C4-2B (cell line): Measurements from ENCODE around the gene TRAPPC10.

Source experiments
- ZFX ChIP-seq: fragments of 450-650 bp; IDR thresholded peaks from 2 replicates; pipeline ENCODE4 v1.6.1; 2017
- TF ChIP-seq, protein P1 (sequence below): fragments of 450-650 bp; conservative IDR thresholded peaks from 2 replicates; pipeline ENCODE4 v1.5.1; 2017; ENCODE audit warnings: mild to moderate bottlenecking

DNA sequence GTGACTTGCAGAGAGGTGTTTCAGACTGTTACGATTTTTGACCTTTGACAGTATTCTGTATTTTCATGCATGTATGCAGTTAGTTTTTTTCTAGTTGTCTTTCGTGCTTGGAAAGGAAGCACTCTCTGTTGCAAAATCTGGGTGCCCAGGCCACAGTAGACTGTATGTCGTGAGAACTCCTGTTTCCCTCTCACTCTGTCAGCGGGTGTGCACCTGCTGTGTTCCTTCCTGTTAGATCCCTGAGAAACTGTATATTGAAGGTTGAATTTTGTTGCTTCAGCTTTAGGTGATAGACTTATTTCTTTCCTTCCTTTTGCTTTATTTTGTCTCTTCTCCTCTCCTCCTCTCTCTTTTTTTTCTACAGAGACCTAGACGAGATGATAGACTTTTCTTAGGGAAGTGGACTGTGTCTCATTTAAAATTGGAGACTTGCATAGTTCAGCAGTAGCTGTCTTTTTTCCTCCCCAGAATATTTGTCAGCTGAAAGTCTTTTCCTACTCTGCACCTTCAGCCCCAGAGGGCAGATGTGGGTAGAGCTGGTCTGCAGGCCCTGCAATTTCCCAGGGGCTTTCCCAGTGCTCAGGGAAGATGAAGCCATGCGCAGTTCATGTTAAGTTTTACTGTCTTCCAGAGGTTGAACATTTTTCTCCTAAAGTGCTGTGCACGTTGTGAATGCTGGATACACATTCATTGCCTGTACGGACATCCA is 1.4 kb downstream of the TRAPPC10 start:
- TF ChIP-seq, protein P1, sequence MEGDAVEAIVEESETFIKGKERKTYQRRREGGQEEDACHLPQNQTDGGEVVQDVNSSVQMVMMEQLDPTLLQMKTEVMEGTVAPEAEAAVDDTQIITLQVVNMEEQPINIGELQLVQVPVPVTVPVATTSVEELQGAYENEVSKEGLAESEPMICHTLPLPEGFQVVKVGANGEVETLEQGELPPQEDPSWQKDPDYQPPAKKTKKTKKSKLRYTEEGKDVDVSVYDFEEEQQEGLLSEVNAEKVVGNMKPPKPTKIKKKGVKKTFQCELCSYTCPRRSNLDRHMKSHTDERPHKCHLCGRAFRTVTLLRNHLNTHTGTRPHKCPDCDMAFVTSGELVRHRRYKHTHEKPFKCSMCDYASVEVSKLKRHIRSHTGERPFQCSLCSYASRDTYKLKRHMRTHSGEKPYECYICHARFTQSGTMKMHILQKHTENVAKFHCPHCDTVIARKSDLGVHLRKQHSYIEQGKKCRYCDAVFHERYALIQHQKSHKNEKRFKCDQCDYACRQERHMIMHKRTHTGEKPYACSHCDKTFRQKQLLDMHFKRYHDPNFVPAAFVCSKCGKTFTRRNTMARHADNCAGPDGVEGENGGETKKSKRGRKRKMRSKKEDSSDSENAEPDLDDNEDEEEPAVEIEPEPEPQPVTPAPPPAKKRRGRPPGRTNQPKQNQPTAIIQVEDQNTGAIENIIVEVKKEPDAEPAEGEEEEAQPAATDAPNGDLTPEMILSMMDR: no peak
- no peak for TF ChIP-seq ZFX
